ENCODE measurements around the gene EPS8. TPM values are rescaled to one million over a fixed set of nuclear protein-coding genes. Genes with fewer than 3 reads are reported as not detected.

EPS8 gene
- total RNA-seq, 1 donor, result 100 TPM

- no peak for TF ChIP-seq CTCF (IDR thresholded peaks at IDR 0.05; ENCODE audit: insufficient read depth, low read depth, low read length)
- H3K4me3 ChIP-seq (ENCODE audit: low read depth, low read length), result no peak overlapping the region
- DNase-seq (ENCODE audit: low read depth), result peak; percentile 68
Measured at GRCh38 chr12:15732341-15733061, 56.7 kb downstream of the EPS8 start.

- no peak overlapping the region for H3K4me3 ChIP-seq (ENCODE audit: low read depth, low read length)
- no peak for TF ChIP-seq CTCF (IDR thresholded peaks at IDR 0.05; ENCODE audit: insufficient read depth, low read depth, low read length)
Measured at GRCh38 chr12:15731940-15732339, 57.2 kb downstream of the EPS8 start.

GRCh38 chr12:15729097-15729496 lies 60.1 kb downstream of the EPS8 start:
- no peak for DNase-seq (ENCODE audit: low read depth)
- no peak for TF ChIP-seq CTCF (IDR thresholded peaks at IDR 0.05; ENCODE audit: insufficient read depth, low read depth, low read length)

More at GRCh38 chr12:15731940-15732339, 57.2 kb downstream of the EPS8 start:
- no peak for DNase-seq (ENCODE audit: low read depth)

GRCh38 chr12:15728118-15728598 lies 61.0 kb downstream of the EPS8 start:
- no peak overlapping the region for H3K4me3 ChIP-seq (ENCODE audit: low read depth, low read length)
- no peak for TF ChIP-seq CTCF (IDR thresholded peaks at IDR 0.05; ENCODE audit: insufficient read depth, low read depth, low read length)
- DNase-seq (ENCODE audit: low read depth), result peak; percentile 79

More at GRCh38 chr12:15729097-15729496, 60.1 kb downstream of the EPS8 start:
- no peak overlapping the region for H3K4me3 ChIP-seq (ENCODE audit: low read depth, low read length)

- no peak for DNase-seq (ENCODE audit: low read depth)
- TF ChIP-seq CTCF (IDR thresholded peaks at IDR 0.05; ENCODE audit: insufficient read depth, low read depth, low read length), result no peak
- no peak overlapping the region for H3K4me3 ChIP-seq (ENCODE audit: low read depth, low read length)
Measured at GRCh38 chr12:15726878-15727150, 62.4 kb downstream of the EPS8 start.

GRCh38 chr12:15726027-15726877 lies 62.9 kb downstream of the EPS8 start:
- DNase-seq (ENCODE audit: low read depth), result peak; percentile 40
- no peak for TF ChIP-seq CTCF (IDR thresholded peaks at IDR 0.05; ENCODE audit: insufficient read depth, low read depth, low read length)
- H3K4me3 ChIP-seq (ENCODE audit: low read depth, low read length), result no peak overlapping the region
